ENCODE measurements around the gene MEF2A.

The MEF2A gene

GRCh38 chr15:99556011-99556410 is 9.8 kb upstream of the MEF2A start:
- H3K4me3 ChIP-seq, result no peak overlapping the region
- no peaks in the 10 kb centered on the region for H3K9me3 ChIP-seq (ENCODE audit: low read depth, low read length)
- no peak for TF ChIP-seq POLR2AphosphoS5 (IDR thresholded peaks at IDR 0.05; ENCODE audit: borderline replicate concordance, low read depth, low read length)
- no peak for TF ChIP-seq FOXP2 (optimal IDR thresholded peaks at IDR 0.05; ENCODE audit: control extremely low read depth, extremely low read length, insufficient read depth)
- no peak for TF ChIP-seq EZH2 (IDR thresholded peaks at IDR 0.05)
- H3K27ac ChIP-seq, result no peak overlapping the region
- no peaks in the 10 kb centered on the region for H3K36me3 ChIP-seq (ENCODE audit: insufficient read depth, low read length)
- no peak overlapping the region for H3K9ac ChIP-seq (ENCODE audit: insufficient read length)
- no peak for DNase-seq (ENCODE audit: low read depth, low spot score)

DNA sequence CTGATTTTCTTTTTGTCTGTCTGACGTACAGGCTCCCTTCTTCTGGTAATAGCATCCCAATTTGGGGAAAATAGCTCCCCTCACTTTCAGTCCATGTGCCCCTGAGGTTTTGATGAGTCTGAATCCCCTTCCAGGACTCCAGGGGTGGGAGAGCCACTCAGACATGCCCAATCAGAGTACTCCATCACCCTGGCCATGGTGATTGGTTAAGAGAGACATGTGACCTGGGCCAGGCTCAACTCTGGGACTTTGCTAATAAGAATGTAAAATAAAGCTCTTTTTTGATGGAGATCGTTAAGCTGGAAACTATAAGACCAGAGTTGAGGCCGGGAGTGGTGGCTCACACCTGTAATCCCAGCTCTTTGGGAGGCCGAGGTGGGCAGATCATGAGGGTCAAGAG is 9.2 kb upstream of the MEF2A start:
- no peaks in the 10 kb centered on the region for H3K36me3 ChIP-seq (ENCODE audit: insufficient read depth, low read length)
- H3K4me3 ChIP-seq, result no peak overlapping the region
- no peak for TF ChIP-seq EZH2 (IDR thresholded peaks at IDR 0.05)
- no peak for TF ChIP-seq POLR2AphosphoS5 (IDR thresholded peaks at IDR 0.05; ENCODE audit: borderline replicate concordance, low read depth, low read length)
- no peak for TF ChIP-seq FOXP2 (optimal IDR thresholded peaks at IDR 0.05; ENCODE audit: control extremely low read depth, extremely low read length, insufficient read depth)
- DNase-seq (ENCODE audit: low read depth, low spot score), result no peak
- H3K27ac ChIP-seq, result no peak overlapping the region
- no peak overlapping the region for H3K9ac ChIP-seq (ENCODE audit: insufficient read length)
- no peaks in the 10 kb centered on the region for H3K9me3 ChIP-seq (ENCODE audit: low read depth, low read length)

DNA sequence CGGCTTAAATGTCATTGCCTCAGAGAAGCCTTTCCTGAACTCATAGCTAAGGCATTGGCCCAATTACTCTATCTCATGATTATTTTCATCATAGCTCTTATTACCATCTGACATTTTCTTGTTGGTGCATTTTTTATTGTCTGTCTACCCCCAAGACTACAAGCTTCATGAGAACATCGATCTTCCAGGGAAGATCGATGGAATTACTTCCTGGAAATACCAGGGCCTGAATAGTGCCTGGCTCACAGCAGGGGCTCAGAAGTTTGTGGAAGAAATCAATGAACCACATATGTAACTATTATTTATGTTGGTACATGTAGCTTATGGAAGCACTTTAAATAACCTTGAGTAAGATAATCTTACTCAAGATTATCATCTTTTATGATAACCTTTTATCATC is 7.7 kb upstream of the MEF2A start:
- Histone ChIP-seq H3K27ac (no peak overlapping the region), H3K36me3 (ENCODE audit: insufficient read depth, low read length) (no peaks in the 10 kb centered on the region), H3K4me3 (no peak overlapping the region), H3K9ac (ENCODE audit: insufficient read length) (no peak overlapping the region), H3K9me3 (ENCODE audit: low read depth, low read length) (no peaks in the 10 kb centered on the region)
- TF ChIP-seq EZH2 (IDR thresholded peaks at IDR 0.05) (no peak), POLR2AphosphoS5 (IDR thresholded peaks at IDR 0.05; ENCODE audit: borderline replicate concordance, low read depth, low read length) (no peak), FOXP2 (optimal IDR thresholded peaks at IDR 0.05; ENCODE audit: control extremely low read depth, extremely low read length, insufficient read depth) (no peak)
- DNase-seq (ENCODE audit: low read depth, low spot score), result no peak

GRCh38 chr15:99558571-99558970 is 7.2 kb upstream of the MEF2A start:
- Histone ChIP-seq H3K36me3 (ENCODE audit: insufficient read depth, low read length) (no peaks in the 10 kb centered on the region), H3K9ac (ENCODE audit: insufficient read length) (no peak overlapping the region), H3K4me3 (no peak overlapping the region), H3K27ac (no peak overlapping the region), H3K9me3 (ENCODE audit: low read depth, low read length) (no peaks in the 10 kb centered on the region)
- TF ChIP-seq FOXP2 (optimal IDR thresholded peaks at IDR 0.05; ENCODE audit: control extremely low read depth, extremely low read length, insufficient read depth), result no peak
- TF ChIP-seq EZH2 (IDR thresholded peaks at IDR 0.05), result no peak
- no peak for TF ChIP-seq POLR2AphosphoS5 (IDR thresholded peaks at IDR 0.05; ENCODE audit: borderline replicate concordance, low read depth, low read length)
- no peak for DNase-seq (ENCODE audit: low read depth, low spot score)

GRCh38 chr15:99561476-99562230 is 4.1 kb upstream of the MEF2A start:
- TF ChIP-seq EZH2 (IDR thresholded peaks at IDR 0.05) (no peak), FOXP2 (optimal IDR thresholded peaks at IDR 0.05; ENCODE audit: control extremely low read depth, extremely low read length, insufficient read depth) (no peak), POLR2AphosphoS5 (IDR thresholded peaks at IDR 0.05; ENCODE audit: borderline replicate concordance, low read depth, low read length) (no peak)
- Histone ChIP-seq H3K4me3 (no peak overlapping the region), H3K27ac (no peak overlapping the region), H3K36me3 (ENCODE audit: insufficient read depth, low read length) (no peaks in the 10 kb centered on the region), H3K9me3 (ENCODE audit: low read depth, low read length) (no peaks in the 10 kb centered on the region), H3K9ac (ENCODE audit: insufficient read length) (no peak overlapping the region)
- no peak for DNase-seq (ENCODE audit: low read depth, low spot score)

GRCh38 chr15:99562238-99562637 is 3.5 kb upstream of the MEF2A start:
- Histone ChIP-seq H3K9me3 (ENCODE audit: low read depth, low read length) (no peaks in the 10 kb centered on the region), H3K27ac (no peak overlapping the region), H3K36me3 (ENCODE audit: insufficient read depth, low read length) (no peaks in the 10 kb centered on the region), H3K9ac (ENCODE audit: insufficient read length) (no peak overlapping the region), H3K4me3 (no peak overlapping the region)
- no peak for DNase-seq (ENCODE audit: low read depth, low spot score)
- TF ChIP-seq EZH2 (IDR thresholded peaks at IDR 0.05) (no peak), FOXP2 (optimal IDR thresholded peaks at IDR 0.05; ENCODE audit: control extremely low read depth, extremely low read length, insufficient read depth) (no peak), POLR2AphosphoS5 (IDR thresholded peaks at IDR 0.05; ENCODE audit: borderline replicate concordance, low read depth, low read length) (no peak)

DNA sequence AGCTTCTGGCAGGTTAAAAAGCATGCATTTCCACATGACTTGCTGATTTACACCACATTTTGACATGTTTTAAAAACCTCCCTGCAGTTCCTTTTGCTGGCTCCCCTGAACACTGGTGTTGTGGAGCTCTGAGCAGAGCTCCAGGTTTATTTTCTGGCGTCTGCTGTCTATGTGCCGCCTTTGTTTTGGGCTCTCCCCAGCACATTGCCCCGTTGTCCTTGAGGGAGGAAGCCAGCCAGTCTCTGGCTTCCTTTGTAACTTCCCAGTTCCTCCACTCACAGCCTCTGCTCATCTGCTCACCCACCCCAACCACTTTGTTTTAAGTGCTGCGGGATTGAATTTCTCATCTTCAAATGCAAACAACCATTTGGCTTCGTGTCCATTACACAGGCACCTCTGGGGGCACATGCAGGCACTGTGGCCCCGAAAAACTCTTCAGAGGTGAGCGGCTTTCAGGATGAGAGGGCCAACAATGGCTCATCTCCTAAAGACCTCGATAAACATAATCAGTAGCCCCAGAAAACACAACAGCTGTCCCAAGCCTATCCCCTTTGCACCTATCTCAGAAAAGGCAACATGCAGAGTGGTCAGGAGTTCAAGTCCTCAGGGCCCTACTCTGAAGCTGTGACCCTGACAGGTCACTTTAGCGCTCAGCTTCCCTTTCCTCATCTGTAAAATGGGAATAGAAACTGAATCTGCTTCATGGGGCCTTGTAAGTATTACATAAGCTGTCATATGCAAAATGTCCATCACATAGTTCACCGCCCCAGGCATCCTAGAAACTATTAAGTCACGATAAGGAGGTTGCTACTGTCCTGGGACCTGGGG is 1.3 kb upstream of the MEF2A start:
- Histone ChIP-seq H3K9me3 (ENCODE audit: low read depth, low read length) (no peaks in the 10 kb centered on the region), H3K4me3 (peak overlapping the region; percentile 59), H3K9ac (ENCODE audit: insufficient read length) (no peak overlapping the region), H3K36me3 (ENCODE audit: insufficient read depth, low read length) (no peaks in the 10 kb centered on the region), H3K27ac (peak overlapping the region; percentile 63)
- no peak for TF ChIP-seq POLR2AphosphoS5 (IDR thresholded peaks at IDR 0.05; ENCODE audit: borderline replicate concordance, low read depth, low read length)
- no peak for TF ChIP-seq EZH2 (IDR thresholded peaks at IDR 0.05)
- TF ChIP-seq FOXP2 (optimal IDR thresholded peaks at IDR 0.05; ENCODE audit: control extremely low read depth, extremely low read length, insufficient read depth), result no peak
- DNase-seq (ENCODE audit: low read depth, low spot score), result no peak

- Histone ChIP-seq H3K4me3 (peak overlapping the region; percentile 59), H3K27ac (no peak overlapping the region), H3K36me3 (ENCODE audit: insufficient read depth, low read length) (no peaks in the 10 kb centered on the region), H3K9ac (ENCODE audit: insufficient read length) (no peak overlapping the region), H3K9me3 (ENCODE audit: low read depth, low read length) (no peaks in the 10 kb centered on the region)
- no peak for DNase-seq (ENCODE audit: low read depth, low spot score)
- no peak for TF ChIP-seq EZH2 (IDR thresholded peaks at IDR 0.05)
- no peak for TF ChIP-seq FOXP2 (optimal IDR thresholded peaks at IDR 0.05; ENCODE audit: control extremely low read depth, extremely low read length, insufficient read depth)
- no peak for TF ChIP-seq POLR2AphosphoS5 (IDR thresholded peaks at IDR 0.05; ENCODE audit: borderline replicate concordance, low read depth, low read length)
Observed at GRCh38 chr15:99565049-99565298, 810 bp upstream of the MEF2A start.

Measured in SK-N-MC (cell line).